Lower leg skin (tissue), 4 donors: ENCODE measurements around the gene STAT5B. TPM values are rescaled to one million over a fixed set of nuclear protein-coding genes. Genes with fewer than 3 reads are reported as not detected.
"Not testable (repeated sequence)": the region's sequence is repeated elsewhere in the genome, so short reads cannot be mapped to it uniquely, and the experiment has no call there.

Source experiments
- DNase-seq, 2 donors: peaks; one replicate each; pipeline ENCODE4 v3.0.0-alpha.2; 2019; ENCODE audit warnings: low spot score in 2 of 2
- H3K4me3 ChIP-seq: fragments of 200-600 bp; sonication (generic); 2 replicates; pipeline ENCODE4 v1.5.1; 2017; ENCODE audit warnings: mild to moderate bottlenecking, low read depth; ENCODE audit not compliant: poor library complexity, severe bottlenecking
- POLR2A ChIP-seq, 2 donors: fragments of 450-650 bp; IDR thresholded peaks; one replicate each; pipeline ENCODE4 v1.6.1; 2016 to 2017; ENCODE audit warnings: antibody characterized with exemption in 2 of 2, mild to moderate bottlenecking in 1 of 2, moderate library complexity in 1 of 2
- WGBS, 2 donors: methylation state at CpG; one replicate each; pipeline ENCODE4 v1.1.5; 2018; 5-methylcytosine and 5-hydroxymethylcytosine counted together
- intact Hi-C: fragments of 100-400 bp; cut with DNase I; formaldehyde crosslinking; loops from one replicate; pipeline ENCODE4 v1.15.0; 2023; ENCODE audit warnings: low total_unique reads
- total RNA-seq, 4 donors: library from RNA; depleted of rRNA; stranded (reverse); fragments of >200 nt; gene quantifications; one replicate each; pipeline ENCODE4 v1.1.0, GENCODE V29; 2016
- TF ChIP-seq, protein P1 (sequence below), 3 donors: fragments of 450-650 bp; IDR thresholded peaks; one replicate each; pipeline ENCODE4 v1.5.1; 2016; ENCODE audit warnings: antibody characterized with exemption in 3 of 3, mild to moderate bottlenecking in 3 of 3, moderate library complexity in 2 of 3

The STAT5B gene
- total RNA-seq, 4 donors from 2014 or later, result 40.2 to 72.4 (median 50.5) TPM

DNA sequence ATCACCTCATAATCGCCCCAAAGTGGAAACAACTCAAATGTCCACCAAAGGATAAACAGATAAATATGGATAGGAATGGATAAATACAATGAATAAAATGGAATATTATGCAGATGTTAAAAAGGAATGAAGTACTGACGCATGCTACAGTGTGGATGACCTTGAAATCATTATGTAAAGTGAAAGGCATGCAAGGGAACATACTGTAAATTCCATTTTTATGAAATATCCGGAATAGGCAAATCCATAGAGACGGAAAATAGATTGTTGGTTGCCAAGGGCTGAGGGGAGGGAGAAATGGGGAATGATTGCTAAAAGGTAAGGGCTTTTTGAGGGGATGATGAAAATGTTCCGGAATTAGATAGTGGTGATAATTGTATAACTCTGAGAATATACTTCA, 36.0 kb downstream of the STAT5B start:
- H3K4me3 ChIP-seq, result no peak overlapping the region
- DNase-seq, result no peak
- WGBS, 2 donors, result 86 to 88% methylated on average over 5 of the region's 5 CpGs
- no peak for TF ChIP-seq POLR2A (IDR thresholded peaks at IDR 0.05)
- TF ChIP-seq, protein P1, sequence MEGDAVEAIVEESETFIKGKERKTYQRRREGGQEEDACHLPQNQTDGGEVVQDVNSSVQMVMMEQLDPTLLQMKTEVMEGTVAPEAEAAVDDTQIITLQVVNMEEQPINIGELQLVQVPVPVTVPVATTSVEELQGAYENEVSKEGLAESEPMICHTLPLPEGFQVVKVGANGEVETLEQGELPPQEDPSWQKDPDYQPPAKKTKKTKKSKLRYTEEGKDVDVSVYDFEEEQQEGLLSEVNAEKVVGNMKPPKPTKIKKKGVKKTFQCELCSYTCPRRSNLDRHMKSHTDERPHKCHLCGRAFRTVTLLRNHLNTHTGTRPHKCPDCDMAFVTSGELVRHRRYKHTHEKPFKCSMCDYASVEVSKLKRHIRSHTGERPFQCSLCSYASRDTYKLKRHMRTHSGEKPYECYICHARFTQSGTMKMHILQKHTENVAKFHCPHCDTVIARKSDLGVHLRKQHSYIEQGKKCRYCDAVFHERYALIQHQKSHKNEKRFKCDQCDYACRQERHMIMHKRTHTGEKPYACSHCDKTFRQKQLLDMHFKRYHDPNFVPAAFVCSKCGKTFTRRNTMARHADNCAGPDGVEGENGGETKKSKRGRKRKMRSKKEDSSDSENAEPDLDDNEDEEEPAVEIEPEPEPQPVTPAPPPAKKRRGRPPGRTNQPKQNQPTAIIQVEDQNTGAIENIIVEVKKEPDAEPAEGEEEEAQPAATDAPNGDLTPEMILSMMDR (IDR thresholded peaks at IDR 0.05), result no peak
- intact Hi-C loops, result no loop called here

DNA sequence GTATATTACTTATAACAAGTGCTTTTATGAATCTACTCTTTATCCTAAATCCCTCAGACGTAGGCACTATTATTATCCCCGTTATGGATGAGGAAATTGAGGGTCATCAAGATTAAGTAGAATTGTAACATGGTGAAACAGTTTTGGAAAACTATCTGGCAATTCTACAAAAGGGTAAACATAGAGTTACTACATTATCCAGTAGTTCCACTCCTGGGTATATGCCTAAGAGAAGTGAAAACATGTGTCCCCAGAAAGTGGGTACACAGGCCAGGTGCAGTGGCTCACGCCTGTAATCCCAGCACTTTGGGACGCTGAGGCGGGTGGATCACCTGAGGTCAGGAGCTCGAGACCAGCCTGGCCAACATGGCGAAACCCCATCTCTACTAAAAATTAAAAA, 36.6 kb downstream of the STAT5B start:
- H3K4me3 ChIP-seq, intact Hi-C loops: not testable (repeated sequence)
- DNase-seq, result peak in 1 of 2 donors; percentile 20
- WGBS, 2 donors, result 92 to 94% methylated on average over 7 of the region's 7 CpGs

DNA sequence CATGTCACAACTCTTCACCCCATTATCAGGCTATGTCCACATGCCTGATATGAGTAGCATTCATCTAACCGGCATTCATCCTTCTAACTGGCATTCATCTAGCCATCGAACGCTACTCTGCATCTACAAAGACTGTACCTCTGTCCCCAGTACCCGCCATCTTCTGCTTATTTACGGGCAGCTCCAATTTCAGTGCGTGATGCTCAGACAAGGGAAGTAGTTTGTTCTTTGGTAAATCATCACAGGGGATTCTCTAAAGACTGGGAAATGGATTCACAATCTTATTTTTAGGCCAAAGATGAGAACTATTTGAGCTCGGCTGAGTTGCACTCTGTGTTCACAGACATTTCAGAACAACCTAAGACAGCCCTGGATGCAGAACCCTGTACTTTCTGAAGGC, 39.4 kb downstream of the STAT5B start:
- no peak for DNase-seq
- H3K4me3 ChIP-seq, result no peak overlapping the region
- TF ChIP-seq POLR2A (IDR thresholded peaks at IDR 0.05), result no peak
- TF ChIP-seq, protein P1 (IDR thresholded peaks at IDR 0.05), result no peak
- WGBS, 2 donors, result 90 to 96% methylated on average over 7 of the region's 7 CpGs
- intact Hi-C loops, result no loop called here

DNA sequence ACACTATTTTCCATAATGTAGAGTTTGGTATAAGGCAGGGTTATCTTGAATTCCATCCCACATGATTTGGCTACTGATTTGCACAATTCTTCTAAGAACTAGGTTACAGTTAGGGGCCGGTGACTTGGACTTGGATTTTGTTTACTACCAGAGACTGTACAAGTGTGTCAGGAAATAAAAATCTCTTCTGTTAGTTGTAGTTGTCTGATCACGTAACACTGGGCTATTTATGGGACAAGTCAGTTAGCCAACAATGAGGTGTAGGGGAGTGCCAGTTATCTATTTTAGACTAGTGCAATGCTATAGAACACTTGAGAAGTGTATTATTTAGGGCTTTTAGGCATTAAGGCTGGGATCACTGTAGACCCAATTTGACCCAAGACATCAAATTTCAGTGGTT, 42.2 kb downstream of the STAT5B start:
- 39 to 57% methylated on average over 2 of the region's 2 CpGs for WGBS, 2 donors
- intact Hi-C loops, result no loop called here
- DNase-seq, result no peak
- no peak overlapping the region for H3K4me3 ChIP-seq
- TF ChIP-seq POLR2A (IDR thresholded peaks at IDR 0.05), result no peak
- TF ChIP-seq, protein P1 (IDR thresholded peaks at IDR 0.05), result no peak

DNA sequence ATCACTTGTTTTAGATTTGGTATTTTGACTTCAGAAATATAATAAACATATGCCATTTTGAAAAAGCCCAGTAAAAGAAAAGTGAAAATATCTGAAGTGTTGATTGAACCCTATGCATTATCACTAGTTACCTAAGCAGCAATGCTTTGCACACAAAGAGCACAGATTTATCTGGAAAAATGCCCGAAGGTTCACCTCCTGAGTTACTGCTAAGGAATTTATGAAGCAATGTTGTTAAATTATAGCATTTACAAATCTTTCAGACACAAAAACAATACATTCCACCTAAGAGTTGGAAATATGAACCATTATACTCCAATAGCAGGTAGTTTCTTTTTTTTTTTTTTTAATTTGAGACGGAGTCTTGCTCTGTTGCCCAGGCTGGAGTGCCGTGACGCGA, 43.0 kb downstream of the STAT5B start:
- TF ChIP-seq, protein P1 (IDR thresholded peaks at IDR 0.05), result no peak
- TF ChIP-seq POLR2A (IDR thresholded peaks at IDR 0.05), result no peak
- DNase-seq, result peak in 1 of 2 donors; percentile 23
- intact Hi-C loops, result no loop called here
- 96 to 98% methylated on average over 5 of the region's 5 CpGs for WGBS, 2 donors
- H3K4me3 ChIP-seq, result no peak overlapping the region

DNA sequence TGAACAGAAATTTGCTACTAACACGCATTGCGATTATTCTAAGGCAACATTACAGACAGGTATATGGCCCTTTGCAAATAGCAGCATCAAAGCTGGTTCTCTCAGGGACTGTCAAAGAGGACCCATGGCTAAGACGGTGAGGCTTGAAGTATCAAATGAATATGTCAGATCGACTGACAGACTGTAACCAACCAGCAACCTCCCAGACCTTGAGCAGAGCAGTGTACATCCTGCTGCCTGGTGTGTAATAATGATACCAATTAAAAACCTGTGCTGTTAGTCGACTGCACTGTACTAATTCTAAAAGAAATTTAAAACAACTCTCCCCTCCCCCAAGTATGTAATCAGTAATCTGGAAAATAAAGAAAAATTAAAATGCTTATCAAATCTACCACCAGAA, 46.0 kb downstream of the STAT5B start:
- TF ChIP-seq, protein P1 (IDR thresholded peaks at IDR 0.05), result no peak
- no peak for TF ChIP-seq POLR2A (IDR thresholded peaks at IDR 0.05)
- 86 to 93% methylated on average over 5 of the region's 5 CpGs for WGBS, 2 donors
- no peak overlapping the region for H3K4me3 ChIP-seq
- intact Hi-C loops, result no loop called here
- no peak for DNase-seq
